GM19468 (cell line): ENCODE data around the gene VPS41.

Experiments
- ATAC-seq: cut with Tn5 transposase; IDR thresholded peaks from one replicate; pipeline ENCODE4 v1.9.1; 2021; ENCODE audit warnings: mild to moderate bottlenecking, moderate library complexity, moderate number of reproducible peaks; ENCODE audit not compliant: unreplicated experiment; ENCODE audit errors: extremely low read depth

The VPS41 gene

GRCh38 chr7:38824948-38825347 lies 84.0 kb downstream of the VPS41 start:
- no peak for ATAC-seq

- ATAC-seq = no peak
Observed at GRCh38 chr7:38822549-38822948, 86.4 kb downstream of the VPS41 start.

- no peak for ATAC-seq
Observed at GRCh38 chr7:38820571-38820970, 88.4 kb downstream of the VPS41 start.

- ATAC-seq = no peak
Observed at GRCh38 chr7:38819463-38819862, 89.5 kb downstream of the VPS41 start.

GRCh38 chr7:38817526-38817925 lies 91.5 kb downstream of the VPS41 start:
- no peak for ATAC-seq

GRCh38 chr7:38813768-38814167 lies 95.2 kb downstream of the VPS41 start:
- no peak for ATAC-seq

- no peak for ATAC-seq
Observed at GRCh38 chr7:38806912-38807311, 102.1 kb downstream of the VPS41 start.

GRCh38 chr7:38801786-38802185 lies 107.2 kb downstream of the VPS41 start:
- no peak for ATAC-seq

- no peak for ATAC-seq
Observed at GRCh38 chr7:38798552-38799267, 110.3 kb downstream of the VPS41 start.

- no peak for ATAC-seq
Observed at GRCh38 chr7:38796626-38797501, 112.1 kb downstream of the VPS41 start.

GRCh38 chr7:38795593-38795992 lies 113.4 kb downstream of the VPS41 start:
- ATAC-seq = no peak

- ATAC-seq = no peak
Observed at GRCh38 chr7:38781991-38782390, 127.0 kb downstream of the VPS41 start.

- no peak for ATAC-seq
Observed at GRCh38 chr7:38777609-38778008, 131.4 kb downstream of the VPS41 start.

GRCh38 chr7:38775506-38776175 lies 133.3 kb downstream of the VPS41 start:
- ATAC-seq = no peak

GRCh38 chr7:38773430-38773829 lies 135.6 kb downstream of the VPS41 start:
- ATAC-seq = no peak

- ATAC-seq = no peak
Observed at GRCh38 chr7:38760226-38760625, 148.8 kb downstream of the VPS41 start.

- no peak for ATAC-seq
Observed at GRCh38 chr7:38759028-38759427, 150.0 kb downstream of the VPS41 start.

- ATAC-seq = no peak
Observed at GRCh38 chr7:38757931-38758330, 151.1 kb downstream of the VPS41 start.

- no peak for ATAC-seq
Observed at GRCh38 chr7:38756521-38756920, 152.5 kb downstream of the VPS41 start.

- ATAC-seq = no peak
Observed at GRCh38 chr7:38753347-38753746, 155.6 kb downstream of the VPS41 start.

GRCh38 chr7:38751416-38751815 lies 157.6 kb downstream of the VPS41 start:
- ATAC-seq = no peak
